Adrenal gland (tissue), 5 donors: ENCODE data around the gene TENM4.

Experiments
- CTCF ChIP-seq, 6 experiments: fragments of 450-650 bp in 4 of 6; fragments of 200-600 bp in 2 of 6; sonication (generic) in 1 of 6; IDR thresholded peaks; 1 replicate in 5 of 6; 2 replicates in 1 of 6; pipeline versions ENCODE4 v1.5.1 to v1.8.0; 2016 to 2021; ENCODE audit warnings: antibody characterized with exemption in 6 of 6, mild to moderate bottlenecking in 2 of 6, moderate library complexity in 1 of 6
- POLR2A ChIP-seq, 2 donors: fragments of 450-650 bp; IDR thresholded peaks; one replicate each; pipeline ENCODE4 v1.6.1; 2017; ENCODE audit warnings: antibody characterized with exemption in 2 of 2, mild to moderate bottlenecking in 2 of 2, moderate library complexity in 1 of 2
- donor health status: DM: no; HTN: no; CAD: no.

DNA sequence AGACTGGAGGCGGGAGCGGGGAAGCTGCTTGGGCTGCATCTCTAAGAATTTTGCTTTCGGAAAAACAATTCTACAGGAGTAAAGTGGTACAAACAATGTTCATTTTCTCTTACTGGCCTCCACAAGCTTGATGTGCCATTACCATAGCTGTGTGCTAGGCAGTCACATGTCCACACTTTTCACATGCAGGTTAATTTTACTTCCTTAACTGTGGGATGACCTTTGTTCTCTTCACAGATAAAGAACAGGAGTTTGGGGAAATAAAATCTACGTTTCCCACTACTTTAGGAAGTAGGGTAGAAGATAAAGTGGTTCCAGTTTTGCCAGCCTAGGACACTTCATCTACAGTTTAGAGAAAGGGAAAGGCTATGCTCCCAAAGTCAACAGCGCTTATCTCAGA lies 539.0 kb downstream of the TENM4 start:
- TF ChIP-seq CTCF (IDR thresholded peaks at IDR 0.05) (no peak), POLR2A (IDR thresholded peaks at IDR 0.05) (no peak)
